ENCODE results near the gene MAD1L1.

MAD1L1 gene

DNA sequence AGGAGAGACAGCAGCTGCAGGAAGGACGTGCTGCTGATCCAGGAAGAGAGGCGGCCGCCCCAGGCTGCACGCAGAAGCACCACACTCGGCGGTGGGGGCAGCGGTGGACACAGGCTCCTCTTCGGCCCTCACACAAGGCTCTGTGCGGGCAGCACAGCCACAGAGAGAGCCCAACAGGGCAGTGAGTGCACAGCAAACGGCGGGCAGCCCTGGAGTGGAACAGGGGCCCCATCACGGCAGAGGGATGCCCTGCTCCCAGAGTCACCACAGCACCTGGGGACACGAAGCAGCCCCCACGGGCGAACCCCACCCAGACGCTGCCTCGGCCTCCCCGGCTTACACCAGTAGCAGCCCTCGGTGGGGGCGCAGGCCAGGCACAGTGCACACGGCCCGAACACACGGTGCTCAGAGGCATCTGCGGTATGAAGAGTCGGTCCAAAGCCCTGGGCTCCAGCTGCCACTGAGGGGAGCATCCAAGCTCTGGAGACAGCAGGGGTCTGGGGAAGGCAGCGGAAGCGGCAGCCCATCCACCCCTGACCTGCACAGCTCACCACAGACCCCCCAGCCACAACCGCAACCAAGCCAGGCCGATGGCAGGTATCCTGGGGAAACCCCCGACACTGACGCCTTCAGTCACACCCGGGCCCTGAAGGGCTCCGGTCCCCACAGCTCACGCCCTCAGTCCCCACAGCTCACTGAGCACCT, 26.1 kb upstream of the MAD1L1 start:
- no peak for DNase-seq (ENCODE audit: low spot score)

DNA sequence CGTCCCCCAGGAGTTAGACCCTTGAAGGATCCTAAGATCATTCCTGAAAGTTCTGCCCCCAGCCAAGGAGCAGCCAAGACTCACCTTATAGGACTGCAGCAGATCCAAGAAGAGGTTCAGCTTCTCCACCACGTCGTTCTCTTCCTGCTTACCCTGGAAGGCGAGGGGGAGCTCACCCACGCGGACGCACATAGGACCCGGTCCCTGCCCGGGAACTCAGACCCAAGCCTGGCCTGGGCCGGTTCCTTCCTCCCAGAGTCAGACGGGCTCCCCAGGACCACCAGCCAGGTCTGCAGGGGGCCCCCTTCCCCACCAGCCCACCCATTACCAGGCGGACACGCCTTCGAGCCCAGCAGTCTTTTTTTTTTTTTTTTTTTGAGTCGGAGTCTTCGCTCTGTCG, 24.9 kb upstream of the MAD1L1 start:
- no peak for DNase-seq (ENCODE audit: low spot score)

DNA sequence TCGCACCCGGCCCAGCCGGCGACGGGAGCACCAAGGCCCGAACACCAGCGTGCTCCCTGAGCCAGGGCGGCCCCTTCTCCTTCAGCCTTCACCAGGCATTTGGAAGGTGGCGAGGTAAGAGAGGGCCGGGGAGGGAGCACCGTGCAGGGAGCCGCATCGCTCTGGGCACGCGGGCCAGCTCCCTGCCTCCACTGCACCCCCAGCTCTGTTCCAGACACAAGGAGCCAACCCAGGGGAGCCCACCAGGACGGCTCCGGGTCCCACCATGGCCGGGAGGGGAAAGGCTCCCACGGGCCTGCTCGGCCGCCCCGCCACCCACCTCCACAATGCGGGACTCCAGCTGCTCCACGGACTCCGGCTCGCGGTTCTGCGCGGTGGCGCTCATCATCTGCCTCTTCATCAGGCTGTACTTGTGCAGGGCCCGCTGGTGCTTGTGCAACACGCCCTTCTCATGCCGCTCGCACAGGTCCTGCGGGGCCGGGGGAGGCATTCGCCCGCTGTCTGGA, 24.4 kb upstream of the MAD1L1 start:
- DNase-seq (ENCODE audit: low spot score): no peak

DNA sequence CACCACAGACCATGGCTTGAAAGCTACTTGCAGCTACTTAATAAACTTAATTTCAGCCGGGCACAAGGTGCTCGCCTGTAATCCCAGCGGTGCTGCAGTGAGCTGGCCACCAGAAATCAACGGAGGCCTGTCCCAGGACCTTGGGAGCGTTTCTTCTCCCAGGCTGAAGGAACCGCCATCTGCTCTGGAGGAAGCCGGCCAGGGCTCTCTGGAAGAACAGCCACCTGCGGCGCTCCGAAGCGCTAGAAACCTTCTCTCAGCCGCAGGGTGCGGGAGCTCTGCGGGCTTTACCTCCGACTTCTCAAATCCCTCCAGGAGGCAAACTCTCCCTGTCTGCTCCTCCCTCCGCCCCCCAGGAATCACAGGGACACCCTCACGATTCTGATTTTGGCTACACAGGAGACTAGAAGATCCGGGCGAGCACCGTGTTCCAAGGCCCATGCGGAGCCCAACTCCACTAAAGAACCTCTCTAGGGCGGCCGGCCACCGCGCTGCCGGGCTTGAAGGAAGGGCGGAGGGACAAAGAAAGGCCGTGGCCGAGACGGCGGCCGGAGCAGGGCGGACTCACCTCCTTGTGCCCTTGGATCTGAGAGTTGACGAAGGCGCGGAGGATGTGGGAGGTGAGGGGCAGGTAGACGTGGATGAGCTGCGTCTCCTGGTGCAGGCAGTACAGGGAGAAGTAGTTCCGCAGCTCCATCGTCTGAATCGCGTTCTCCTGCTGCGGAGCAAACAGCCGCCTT, 23.7 kb upstream of the MAD1L1 start:
- no peak for DNase-seq (ENCODE audit: low spot score)

DNA sequence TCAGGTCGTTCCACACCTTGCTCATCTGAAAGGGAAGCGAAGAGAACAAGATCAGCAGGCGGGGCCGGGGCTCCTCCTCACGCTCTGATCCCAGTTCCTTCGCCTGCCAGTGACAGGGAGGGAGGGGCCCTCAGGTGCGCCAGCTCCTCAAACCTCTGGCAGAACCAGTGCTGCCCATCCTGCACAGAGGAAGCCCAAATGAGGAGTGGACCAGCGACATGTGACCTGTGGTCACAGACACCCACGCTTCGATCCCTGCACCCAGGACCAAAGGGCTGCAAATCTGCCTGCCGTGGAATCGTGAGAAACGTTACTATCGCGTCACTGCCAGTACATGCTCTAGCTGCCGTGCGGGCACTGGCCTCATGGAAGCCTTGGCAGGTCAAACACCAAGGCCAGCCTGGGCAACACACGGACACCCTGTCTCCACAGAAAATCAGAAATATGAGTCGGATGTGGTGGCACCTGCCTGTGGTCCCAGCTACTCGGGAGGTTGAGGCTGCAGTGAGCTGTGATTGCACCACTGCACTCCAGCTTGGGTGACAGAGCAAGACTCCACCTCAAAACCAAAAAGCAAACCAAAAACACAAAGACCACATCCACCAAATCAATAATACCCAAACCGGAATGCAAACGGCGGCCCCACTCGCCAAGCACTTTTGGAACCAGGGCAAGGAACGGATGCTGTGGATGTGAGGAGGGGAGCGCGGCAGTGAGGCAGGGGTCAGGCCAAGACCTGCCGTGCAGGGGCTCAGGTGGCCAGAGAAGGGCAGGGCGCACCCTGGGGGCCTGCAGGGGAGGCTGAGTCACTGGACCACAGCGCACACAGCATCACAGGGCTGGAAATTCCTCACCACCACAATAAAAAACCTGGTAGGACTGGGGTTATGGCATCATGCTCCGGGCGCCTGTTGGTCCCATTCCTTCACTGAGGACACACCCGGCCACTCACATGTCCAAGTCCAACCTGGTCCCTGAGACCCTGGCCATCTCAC, 22.7 kb upstream of the MAD1L1 start:
- DNase-seq (ENCODE audit: low spot score): no peak

DNA sequence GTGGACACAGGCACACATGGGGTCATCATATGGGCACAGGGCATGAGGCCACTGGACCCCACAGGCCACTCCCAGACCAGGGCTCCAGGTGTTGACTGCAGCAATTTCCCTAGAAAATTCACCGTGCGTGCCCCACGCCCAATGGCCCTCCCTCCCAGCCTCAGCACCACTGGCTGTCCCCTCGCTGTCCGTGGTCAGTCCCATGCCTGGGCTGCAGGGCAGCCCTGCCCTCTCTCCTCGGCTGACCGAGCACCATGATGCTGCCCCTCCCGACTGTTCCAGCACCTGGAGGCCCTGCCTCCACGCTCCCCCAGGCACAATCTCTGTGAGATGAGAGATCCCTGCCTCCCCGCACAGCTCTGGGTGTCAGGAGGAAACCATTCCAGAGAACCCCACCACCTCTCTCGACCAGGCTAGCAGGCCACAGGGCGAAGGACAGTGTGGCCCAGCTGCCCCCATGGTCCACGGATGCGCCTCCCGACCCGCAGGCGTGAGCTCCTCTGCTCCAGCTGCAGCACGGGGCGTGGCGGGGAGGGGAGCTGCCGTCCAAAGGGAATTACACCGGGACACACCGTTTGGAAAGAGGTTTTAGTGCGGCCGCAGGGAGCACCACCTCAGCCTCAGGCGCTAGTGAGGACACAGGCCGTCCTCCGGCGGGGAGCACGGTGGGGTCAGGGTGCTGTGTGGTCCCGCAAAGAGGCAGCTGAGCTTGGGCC, 21.8 kb upstream of the MAD1L1 start:
- DNase-seq (ENCODE audit: low spot score): no peak

DNA sequence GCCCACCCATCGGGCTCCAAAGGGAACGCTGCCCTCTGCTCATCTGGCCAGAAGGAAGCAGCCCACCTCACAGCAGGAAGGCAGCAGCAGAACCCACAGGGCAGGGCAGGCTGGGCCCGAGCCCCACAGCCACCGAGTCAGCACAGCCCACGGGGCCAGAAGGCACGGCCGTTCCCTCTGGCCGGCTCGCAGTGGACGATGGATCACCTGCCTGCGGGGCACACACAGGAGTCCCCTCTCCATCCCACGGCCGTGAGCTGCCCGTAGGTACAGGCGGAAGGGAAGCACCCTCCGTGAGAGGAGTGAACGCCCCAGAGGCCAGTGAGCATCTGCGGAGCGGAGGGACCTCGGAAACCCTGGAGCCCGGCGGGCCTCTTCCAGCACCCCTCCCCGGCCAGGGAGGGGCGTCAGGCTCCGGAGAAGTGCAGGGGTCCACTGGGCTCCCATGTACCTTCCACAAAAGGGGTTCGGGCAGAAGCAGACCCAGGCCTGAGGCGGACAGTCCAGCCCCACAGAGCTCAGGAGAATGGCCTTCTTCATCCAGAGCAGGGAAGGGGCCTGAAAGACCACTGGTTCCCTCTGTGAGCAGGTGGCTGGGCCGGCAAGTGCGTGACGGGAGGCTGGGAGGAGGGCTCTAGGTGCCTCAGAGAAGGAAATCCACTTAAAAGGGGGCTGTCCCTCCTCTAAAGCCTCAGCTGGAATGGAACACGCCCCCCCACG, 20.9 kb upstream of the MAD1L1 start:
- DNase-seq (ENCODE audit: low spot score): no peak

DNA sequence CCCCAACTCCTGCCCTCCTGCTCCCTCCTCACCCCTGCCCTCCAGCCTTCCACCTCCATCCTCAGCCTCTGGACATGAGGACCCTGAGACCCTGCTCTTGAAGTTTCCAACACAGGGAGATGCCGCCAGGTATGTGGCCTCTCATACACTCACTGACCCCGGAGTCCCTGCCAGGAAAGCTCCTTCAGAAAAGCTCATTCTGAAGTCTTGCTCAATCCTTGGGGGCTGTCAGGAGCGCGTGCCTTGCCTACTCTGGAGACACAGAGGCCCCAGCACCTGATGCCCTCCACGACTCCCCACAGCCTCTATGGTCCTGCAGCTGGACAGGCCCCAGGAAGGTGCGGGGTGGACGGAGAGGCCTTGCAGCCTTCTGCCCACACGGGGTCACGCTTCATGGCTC, 20.3 kb upstream of the MAD1L1 start:
- DNase-seq (ENCODE audit: low spot score): no peak

DNA sequence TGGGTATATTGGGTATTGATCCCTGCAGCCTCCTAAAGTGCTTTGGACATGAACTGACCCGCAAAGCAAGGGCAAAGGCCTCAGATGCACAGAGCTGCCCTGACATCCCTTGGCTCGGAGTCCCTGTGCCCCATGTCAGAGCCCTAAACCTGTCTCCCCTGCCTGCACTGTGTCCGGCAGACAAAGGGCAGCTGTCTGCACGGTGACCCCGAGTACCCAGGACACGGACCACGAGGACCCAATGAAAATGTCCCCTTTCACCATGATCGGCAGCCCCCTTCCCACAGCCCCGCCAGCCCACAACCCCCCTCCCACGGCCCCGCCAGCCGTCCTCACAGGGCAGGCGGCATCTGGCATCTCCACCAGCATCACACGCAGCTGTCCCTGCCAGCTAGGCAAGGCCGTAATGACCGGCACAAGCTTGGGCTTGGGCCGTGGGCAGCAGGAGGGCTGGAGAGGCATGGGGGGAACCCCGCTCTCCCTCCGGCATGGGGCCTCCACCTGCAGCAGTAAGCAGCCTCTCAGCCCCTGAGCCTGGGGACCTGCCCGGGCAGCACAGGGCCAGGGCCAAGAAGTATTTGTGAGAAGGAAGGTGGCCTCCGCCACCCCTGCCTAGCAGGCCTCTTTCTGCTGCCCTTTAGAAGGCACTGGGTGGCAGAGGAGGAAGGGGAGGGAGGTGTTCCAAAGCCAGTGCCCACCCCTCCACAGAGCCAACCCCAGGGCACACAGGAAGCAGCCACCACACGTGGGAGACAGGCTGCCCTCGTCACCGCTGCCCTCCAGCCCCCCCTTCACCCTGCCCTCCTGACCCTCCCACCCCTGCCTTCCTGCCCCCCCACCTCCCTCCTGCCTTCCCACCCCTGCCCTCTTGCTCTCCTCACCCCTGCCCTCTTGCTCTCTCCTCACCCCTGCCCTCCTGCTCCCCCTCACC, 19.4 kb upstream of the MAD1L1 start:
- DNase-seq (ENCODE audit: low spot score): no peak

DNA sequence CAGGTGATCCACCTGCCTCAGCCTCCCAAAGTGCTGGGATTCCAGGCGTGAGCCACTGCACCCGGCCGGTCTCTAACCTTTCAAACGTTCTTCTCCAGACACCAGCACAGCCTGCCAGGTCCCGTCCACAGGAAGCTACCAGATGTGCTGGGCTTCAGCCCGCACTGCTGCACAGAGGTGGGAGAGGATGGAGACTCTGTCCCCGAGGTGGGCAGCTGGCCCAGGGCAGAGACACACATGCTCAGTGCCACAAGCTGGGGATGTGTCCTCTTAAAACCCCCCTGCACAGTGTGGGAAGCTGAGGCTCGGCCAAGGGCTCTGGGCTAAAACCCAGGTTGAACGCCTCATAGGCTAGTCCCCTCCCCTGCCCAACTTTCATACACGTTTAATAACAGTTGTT, 18.6 kb upstream of the MAD1L1 start:
- DNase-seq (ENCODE audit: low spot score): no peak

DNA sequence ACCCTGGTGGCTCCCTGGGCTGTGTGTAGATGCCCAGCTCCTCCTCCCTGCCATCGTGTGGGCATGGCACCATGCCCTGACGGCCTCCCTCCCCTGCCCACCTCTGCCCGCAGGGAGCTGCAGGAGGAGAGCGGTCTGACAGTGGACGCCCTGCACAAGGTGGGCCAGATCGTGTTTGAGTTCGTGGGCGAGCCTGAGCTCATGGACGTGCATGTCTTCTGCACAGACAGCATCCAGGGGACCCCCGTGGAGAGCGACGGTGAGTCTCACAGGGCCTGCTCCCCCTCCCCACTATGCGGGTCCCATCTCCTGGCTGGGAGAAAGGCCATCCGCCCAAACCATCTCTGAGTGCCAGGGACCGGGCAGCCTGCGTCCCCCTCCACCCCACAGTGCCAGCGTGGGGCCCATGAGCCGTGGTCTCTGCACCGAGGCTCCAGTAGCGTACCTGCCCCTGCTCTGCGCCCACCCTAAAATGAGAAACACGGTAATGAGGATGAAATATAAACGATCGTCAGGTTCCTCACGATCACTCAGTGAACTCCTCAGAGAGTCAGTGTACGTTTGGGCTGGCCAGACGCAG, 17.1 kb upstream of the MAD1L1 start:
- no peak for DNase-seq (ENCODE audit: low spot score)

DNA sequence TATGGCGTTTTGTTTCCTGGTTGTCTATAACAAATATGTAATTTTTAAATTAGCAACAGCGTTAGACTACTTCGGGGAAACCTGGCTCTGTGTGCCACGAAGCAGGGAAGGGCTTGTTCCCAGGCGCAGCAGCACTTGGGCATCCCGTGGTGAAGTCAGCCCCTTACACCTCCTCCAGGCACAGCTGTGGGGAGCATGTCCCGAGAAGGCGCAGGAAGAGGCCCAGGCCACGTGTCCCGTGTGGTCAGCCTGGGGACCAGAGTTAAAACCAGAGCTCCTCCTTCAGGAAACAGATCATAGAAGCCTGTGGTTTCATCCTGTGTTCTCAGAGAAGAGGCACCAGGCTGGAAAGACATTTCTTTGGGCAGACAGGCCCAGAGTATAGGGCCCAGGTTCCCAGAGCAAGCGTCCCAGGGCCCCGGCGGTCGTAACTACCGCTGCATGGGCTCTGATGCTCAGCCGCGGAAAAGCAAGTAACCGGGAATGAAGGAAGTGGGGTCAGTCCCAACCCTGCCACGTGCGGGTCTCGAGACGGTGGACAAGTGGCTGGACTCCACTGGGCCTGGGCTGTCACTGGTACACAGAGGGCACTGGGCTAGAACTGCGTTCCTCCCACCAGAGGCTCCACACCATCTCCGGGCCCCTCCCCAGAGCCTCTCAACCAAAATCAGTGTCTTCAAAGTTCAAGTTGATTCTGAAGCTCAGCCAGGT, 16.4 kb upstream of the MAD1L1 start:
- DNase-seq (ENCODE audit: low spot score): peak; percentile 50

DNA sequence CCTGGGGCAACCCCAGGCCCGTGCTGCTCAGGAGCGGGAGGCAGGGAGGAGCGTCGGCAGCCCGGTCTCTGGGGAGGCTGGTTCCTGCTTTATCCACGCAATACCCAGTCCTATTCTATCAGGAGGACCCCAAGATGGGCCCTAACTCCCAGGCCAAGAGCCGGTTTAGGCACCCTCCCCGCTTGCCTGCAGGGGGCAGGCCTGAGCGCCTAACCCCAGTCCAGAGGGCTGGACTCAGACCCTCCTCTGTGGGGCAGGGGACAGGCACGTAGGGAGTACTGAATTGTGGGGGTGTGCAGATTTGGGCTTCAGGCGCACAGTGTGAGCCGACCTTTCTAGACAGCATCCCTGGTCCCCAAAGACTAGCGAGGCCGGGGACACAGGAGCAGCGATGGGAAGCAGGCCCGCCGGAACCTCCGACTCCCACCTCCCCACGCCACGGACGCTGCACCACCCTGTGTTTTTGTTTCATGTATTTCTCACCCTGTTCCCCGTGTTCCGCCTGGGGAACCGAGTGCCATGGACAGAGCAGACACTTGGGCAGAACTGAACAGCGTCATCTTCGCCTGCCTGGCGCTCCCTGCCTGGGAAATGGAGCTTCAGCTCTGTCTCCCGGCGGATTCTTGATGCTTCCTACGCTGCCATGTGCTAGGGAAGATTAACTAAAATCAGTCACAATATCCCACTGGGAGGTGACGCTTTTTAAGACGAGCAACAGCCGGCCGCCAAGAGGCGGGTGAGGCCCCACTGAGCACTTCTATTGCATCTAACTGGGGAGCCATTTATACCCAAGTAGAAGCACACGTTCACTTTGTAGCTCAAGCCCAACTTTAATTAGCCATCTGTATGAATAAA, 14.6 kb upstream of the MAD1L1 start:
- DNase-seq (ENCODE audit: low spot score): no peak

DNA sequence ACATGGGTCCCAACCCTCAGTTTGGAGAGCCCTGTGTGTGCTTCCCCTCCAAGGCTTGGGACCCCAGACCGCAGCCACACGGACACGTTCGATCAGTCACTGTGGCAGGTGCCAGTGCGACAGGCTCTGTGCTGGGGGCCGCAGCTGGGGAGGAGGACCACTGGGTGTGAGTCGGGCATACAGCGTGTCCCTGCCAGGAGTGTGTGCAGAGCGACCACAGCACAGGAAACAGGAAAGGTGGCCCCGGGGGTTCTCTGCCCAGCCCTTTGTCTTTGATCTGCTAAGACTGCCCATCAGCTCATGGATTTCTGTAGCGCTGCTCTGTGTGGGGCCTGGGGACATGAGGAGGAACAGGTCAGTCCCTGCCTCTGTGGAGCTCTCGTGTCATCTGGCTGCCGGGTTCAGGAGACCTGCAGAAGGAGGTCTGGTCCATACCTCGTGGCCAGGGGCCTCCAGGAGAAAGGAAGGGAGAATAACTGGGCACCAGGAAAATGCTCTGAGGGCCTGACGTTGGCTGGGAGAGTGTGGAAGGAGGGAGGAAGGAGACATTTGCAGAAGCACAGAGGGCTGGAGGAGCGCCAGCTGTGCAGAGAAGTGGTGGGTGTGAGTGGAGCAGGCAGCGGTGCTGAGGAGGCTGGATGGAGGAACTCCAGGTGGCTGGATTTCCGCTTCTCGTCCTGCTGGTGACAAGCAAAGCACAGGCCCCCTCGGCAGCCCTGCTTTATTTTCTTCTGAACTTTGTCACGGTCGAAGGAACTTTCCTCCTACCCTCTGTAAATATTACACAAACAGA, 13.3 kb upstream of the MAD1L1 start:
- no peak for DNase-seq (ENCODE audit: low spot score)

DNA sequence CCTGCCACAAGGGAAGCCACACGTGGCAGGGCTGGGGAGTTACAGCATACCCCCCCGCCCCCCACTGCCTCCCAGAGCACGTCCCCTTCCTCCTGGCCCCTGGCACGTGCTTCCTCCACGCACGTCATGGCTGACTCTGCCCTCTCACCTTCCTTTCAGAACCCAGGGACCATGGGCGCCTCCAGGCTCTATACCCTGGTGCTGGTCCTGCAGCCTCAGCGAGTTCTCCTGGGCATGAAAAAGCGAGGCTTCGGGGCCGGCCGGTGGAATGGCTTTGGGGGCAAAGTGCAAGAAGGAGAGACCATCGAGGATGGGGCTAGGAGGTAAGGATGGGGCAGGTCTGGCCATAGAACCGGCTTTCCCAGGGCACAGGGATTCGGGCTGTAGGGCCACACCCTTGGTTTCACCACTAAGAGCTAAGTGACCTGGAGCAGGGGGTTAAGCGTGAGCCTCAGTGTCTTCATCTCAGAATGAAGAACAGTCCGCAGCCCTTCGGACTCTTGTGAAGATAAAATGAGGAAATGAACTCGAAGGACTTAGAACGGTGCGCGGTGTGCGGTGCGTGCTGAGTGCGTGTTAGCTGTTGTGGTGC, 11.8 kb upstream of the MAD1L1 start:
- no peak for DNase-seq (ENCODE audit: low spot score)

DNA sequence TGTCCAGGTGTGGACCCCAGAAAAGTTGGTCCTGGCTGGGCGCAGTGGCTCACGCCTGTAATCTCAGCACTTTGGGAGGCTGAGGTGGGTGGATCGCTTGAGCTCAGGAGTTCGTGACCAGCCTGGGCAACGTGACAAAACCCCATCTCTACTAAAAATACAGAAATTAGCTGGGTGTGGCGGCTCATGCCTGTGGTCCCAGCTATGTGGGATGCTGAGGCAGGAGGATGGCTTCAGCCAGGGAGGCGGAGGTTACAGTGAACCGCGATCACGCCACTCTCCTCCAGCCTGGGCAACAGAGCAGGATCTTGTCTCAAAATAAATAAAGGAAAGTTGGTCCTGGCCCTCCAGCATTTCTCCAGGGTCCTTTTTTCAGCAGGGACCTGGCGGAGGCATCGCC, 10.7 kb upstream of the MAD1L1 start:
- no peak for DNase-seq (ENCODE audit: low spot score)
